ENCODE measurements around the gene SCAMP3.
"Not testable (repeated sequence)": the region's sequence is repeated elsewhere in the genome, so short reads cannot be mapped to it uniquely, and the experiment has no call there.

- TF ChIP-seq CTCF (conservative IDR thresholded peaks at IDR 0.05; ENCODE audit: low read length); EZH2phosphoT487 (IDR thresholded peaks at IDR 0.05; ENCODE audit: borderline replicate concordance): not testable (repeated sequence)
These were observed 28.7 kb downstream of the SCAMP3 start for GRCh38 chr1:155233502-155233901.

All from Loucy (cell line).